ENCODE results near the gene ADSL. TPM values are rescaled to one million over a fixed set of nuclear protein-coding genes. Genes with fewer than 3 reads are reported as not detected.

The ADSL gene
- total and polyA plus RNA-seq, 9 of the 15 experiments (the other 6 are each of a cell fraction or from before 2014, with no cell fraction given) = 112 to 322 (median 146) TPM

DNA sequence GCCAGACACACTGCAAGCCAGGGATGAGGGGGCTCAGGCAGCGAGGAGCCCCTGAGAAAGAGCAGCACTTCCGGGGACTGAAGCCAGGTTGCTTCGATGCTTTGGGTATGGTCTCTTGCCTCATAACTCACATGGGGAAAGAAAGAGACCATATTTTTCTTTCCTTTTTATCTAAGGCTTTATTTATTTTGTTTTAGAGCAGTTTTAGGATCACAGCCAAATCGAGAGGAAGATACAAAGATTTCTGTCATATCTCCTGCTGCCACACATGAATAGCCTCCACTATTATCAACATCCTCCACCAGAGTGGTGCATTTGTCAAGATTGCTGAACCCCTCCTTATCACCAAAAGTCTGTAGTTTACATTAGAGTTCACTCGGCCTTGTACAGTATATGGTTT lies 24.3 kb upstream of the ADSL start (continued):
- TF ChIP-seq CEBPZ (IDR thresholded peaks at IDR 0.05; ENCODE audit: borderline replicate concordance, low read depth, low read length) (no peak), ZNF449 (CRISPR knock-in tag; IDR thresholded peaks at IDR 0.05) (no peak), HOXB6 (CRISPR knock-in tag; IDR thresholded peaks at IDR 0.05; ENCODE audit: borderline replicate concordance) (no peak), TCF3 (CRISPR knock-in tag; IDR thresholded peaks at IDR 0.05) (peak; percentile 94), FOXA3 (CRISPR knock-in tag; conservative IDR thresholded peaks at IDR 0.05 in 1 of 2, IDR thresholded peaks at IDR 0.05 in 1 of 2) (peak in 1 of 2 experiments; percentile 76; a peak in 2 of 4 replicates), JUNB (CRISPR knock-in tag; conservative IDR thresholded peaks at IDR 0.05) (no peak), MBD2 (IDR thresholded peaks at IDR 0.05; ENCODE audit: borderline replicate concordance, low read depth) (no peak), NCOA1 (IDR thresholded peaks at IDR 0.05; ENCODE audit: low read depth) (peak; percentile 54; the same call in 1 of the 2 replicates), THAP12 (CRISPR knock-in tag; IDR thresholded peaks at IDR 0.05) (no peak), HDAC3 (IDR thresholded peaks at IDR 0.05; ENCODE audit: borderline replicate concordance, partially characterized antibody) (no peak), MCM5 (IDR thresholded peaks at IDR 0.05; ENCODE audit: low read depth) (no peak), ZNF764 (CRISPR knock-in tag; IDR thresholded peaks at IDR 0.05; ENCODE audit: low read depth) (no peak), MEIS2 (IDR thresholded peaks at IDR 0.05; ENCODE audit: partially characterized antibody) (peak; percentile 44), EZH2 (IDR thresholded peaks at IDR 0.05; ENCODE audit: borderline replicate concordance, low read depth, low read length) (no peak), TAL1 (IDR thresholded peaks at IDR 0.05) (peak; percentile 95), SRSF1 (IDR thresholded peaks at IDR 0.05; ENCODE audit: low read depth, low read length) (no peak), PURB (CRISPR knock-in tag; IDR thresholded peaks at IDR 0.05; ENCODE audit: low read depth) (no peak), ZNF518B (CRISPR knock-in tag; IDR thresholded peaks at IDR 0.05) (no peak), OTX1 (CRISPR knock-in tag; IDR thresholded peaks at IDR 0.05) (no peak)

Data from K562 (cell line).